HepG2 (cell line): ENCODE measurements around the gene TM9SF2. TPM values are rescaled to one million over a fixed set of nuclear protein-coding genes. Genes with fewer than 3 reads are reported as not detected.

Experiments
- ATAC-seq: fragments of 200-7000 bp; cut with Tn5 transposase; 3 replicates; pipeline ENCODE4 v1.9.1; 2020; ENCODE audit warnings: mild to moderate bottlenecking, moderate library complexity
- BruUV-seq: library from RNA; stranded (reverse); fragments of 400-500 nt; replicated peaks from 2 replicates; lab custom pipeline; 2021; lab: Mats Ljungman, UMichigan
- CTCF ChIA-PET: fragments of 300-600 bp; formaldehyde crosslinking; extraction: SDS; loops from one replicate; lab custom pipeline; 2021; ENCODE audit warnings: low total read pairs, inconsistent platforms, low intra/inter-chr PET ratio; lab: Yijun Ruan, JAX
- POLR2A ChIA-PET: fragments of 350-600 bp; sonication (Branson Sonifier 250); formaldehyde crosslinking; loops from one replicate; lab custom pipeline; 2020; ENCODE audit warnings: antibody characterized with exemption, inconsistent platforms; lab: Yijun Ruan, JAX
- DNase-seq: peaks from one replicate; pipeline ENCODE4 v3.0.0-alpha.2; 2015; ENCODE audit warnings: low spot score
- FAIRE-seq: peaks from 3 replicates; lab custom pipeline; 2011; peaks lifted over from hg19 to GRCh38; lab: Jason Lieb, UNC
- H2AFZ ChIP-seq: one replicate; pipeline ENCODE4 v1.6.1; 2011; ENCODE audit warnings: low read length, inconsistent platforms
- H3K27ac ChIP-seq: fragments of 300-600 bp; 3 replicates; pipeline ENCODE4 v1.8.0; 2011; ENCODE audit warnings: mixed run types, mild to moderate bottlenecking, mixed read lengths, low read length, inconsistent platforms; ENCODE audit not compliant: insufficient read depth; ENCODE audit errors: extremely low read length
- H3K27me3 ChIP-seq, 2 experiments: fragments of 200-600 bp in 1 of 2; 2 replicates in 1 of 2; 3 replicates in 1 of 2; pipeline versions ENCODE4 v1.6.0 to v1.8.0; 2011; ENCODE audit warnings: low read length in 2 of 2, mild to moderate bottlenecking in 2 of 2, moderate library complexity in 2 of 2, inconsistent platforms in 1 of 2; ENCODE audit not compliant: insufficient read depth in 2 of 2, control insufficient read depth in 1 of 2
- H3K36me3 ChIP-seq, 2 experiments: fragments of 200-600 bp in 1 of 2; replicated peaks in 1 of 2; 2 replicates in 1 of 2; 3 replicates in 1 of 2; pipeline versions ENCODE4 v1.5.1 to v1.8.0; 2011; ENCODE audit warnings: low read length in 2 of 2, inconsistent platforms in 1 of 2; ENCODE audit not compliant: insufficient read depth in 2 of 2, control insufficient read depth in 1 of 2
- H3K4me1 ChIP-seq: 2 replicates; pipeline ENCODE4 v1.5.1; 2012; ENCODE audit warnings: low read length, inconsistent platforms; ENCODE audit not compliant: insufficient read depth
- H3K4me2 ChIP-seq: 2 replicates; pipeline ENCODE4 v1.6.0; 2011; ENCODE audit warnings: low read depth, low read length, inconsistent platforms
- H3K4me3 ChIP-seq, 3 experiments: fragments of 200-600 bp in 1 of 3; sonication (generic), shearing (Covaris generic) in 1 of 3; replicated peaks in 1 of 3; 2 replicates each; pipeline ENCODE4 v1.5.1; 2011 to 2016; ENCODE audit warnings: low read length in 3 of 3, inconsistent platforms in 2 of 3, low read depth in 2 of 3, mild to moderate bottlenecking in 2 of 3, control low read depth in 1 of 3, mixed read lengths in 1 of 3; ENCODE audit not compliant: insufficient read depth in 1 of 3
- H3K79me2 ChIP-seq: one replicate; pipeline ENCODE4 v1.6.1; 2011; ENCODE audit warnings: low read length, inconsistent platforms; ENCODE audit not compliant: insufficient read depth
- H3K9ac ChIP-seq: 2 replicates; pipeline ENCODE4 v1.6.0; 2011; ENCODE audit warnings: mild to moderate bottlenecking, low read depth, low read length, inconsistent platforms; ENCODE audit not compliant: insufficient read depth
- H3K9me3 ChIP-seq: 2 replicates; pipeline ENCODE4 v1.5.1; 2012; ENCODE audit warnings: mild to moderate bottlenecking, low read length
- H4K20me1 ChIP-seq: 2 replicates; pipeline ENCODE4 v1.6.0; 2011; ENCODE audit warnings: inconsistent platforms, mild to moderate bottlenecking, low read length, moderate library complexity; ENCODE audit not compliant: insufficient read depth
- ATF7-NPFF ChIP-seq: sonication (generic); formaldehyde crosslinking; IDR thresholded peaks from 2 replicates; pipeline ENCODE4 v1.8.1; 2023; ENCODE audit warnings: mild to moderate bottlenecking, low read depth, missing genetic modification reagents, moderate library complexity
- BCLAF1 ChIP-seq: fragments of 450-650 bp; IDR thresholded peaks from 2 replicates; pipeline ENCODE4 v1.6.1; 2017; ENCODE audit warnings: mild to moderate bottlenecking
- CBX1 ChIP-seq: IDR thresholded peaks from one replicate; pipeline ENCODE4 v1.6.1; 2016; ENCODE audit warnings: antibody characterized with exemption, low read depth
- DMTF1 ChIP-seq: sonication (generic); formaldehyde crosslinking; IDR thresholded peaks from 2 replicates; pipeline ENCODE4 v1.4.0; 2020; ENCODE audit warnings: mild to moderate bottlenecking, missing genetic modification reagents
- JDP2 ChIP-seq: sonication (generic); formaldehyde crosslinking; IDR thresholded peaks from 2 replicates; pipeline ENCODE4 v1.8.1; 2022; ENCODE audit warnings: missing genetic modification reagents, borderline replicate concordance
- NFAT5 ChIP-seq: sonication (generic); formaldehyde crosslinking; IDR thresholded peaks from 2 replicates; pipeline ENCODE4 v1.4.0; 2020; ENCODE audit warnings: missing genetic modification reagents
- PRDM4 ChIP-seq: sonication (generic); formaldehyde crosslinking; IDR thresholded peaks from 2 replicates; pipeline ENCODE4 v1.9.0; 2021; ENCODE audit warnings: missing genetic modification reagents, borderline replicate concordance
- SNRNP70 ChIP-seq: fragments of 200-400 bp; formaldehyde crosslinking; IDR thresholded peaks from 2 replicates; pipeline ENCODE4 v1.6.1; 2017; ENCODE audit warnings: mild to moderate bottlenecking, low read depth, low read length, moderate library complexity
- U2AF1 ChIP-seq: fragments of 200-400 bp; formaldehyde crosslinking; optimal IDR thresholded peaks from 2 replicates; pipeline ENCODE3; 2017; ENCODE audit warnings: mild to moderate bottlenecking, low read depth, low read length
- ZNF275 ChIP-seq: sonication (generic); formaldehyde crosslinking; IDR thresholded peaks from 2 replicates; pipeline ENCODE4 v1.8.0; 2022; ENCODE audit warnings: missing genetic modification reagents, mild to moderate bottlenecking, inconsistent platforms, borderline replicate concordance
- WGBS: methylation state at CpG from one replicate; pipeline ENCODE4 v1.1.6; 2017; ENCODE audit warnings: low lambda C conversion rate; 5-methylcytosine and 5-hydroxymethylcytosine counted together
- in situ Hi-C: cut with HindIII; loops from 2 replicates; pipeline ENCODE4 v1.10.0; 2017; ENCODE audit warnings: low pct_unique_long_range_greater_than_20kb; ENCODE audit not compliant: extremely low pct_ligation_motif_present
- intact Hi-C: fragments of 100-400 bp; cut with micrococcal nuclease; formaldehyde crosslinking; loops from one replicate; pipeline ENCODE4 v1.10.0; 2022; ENCODE audit not compliant: unreplicated experiment
- polyA plus RNA-seq, 8 experiments: library from polyadenylated mRNA; depleted of rRNA in 3 of 8; stranded (reverse) in 7 of 8; unstranded in 1 of 8; fragments of >200 nt; fragmentation: Illumina TruSeq in 4 of 8; extraction: Trizol in 4 of 8; gene quantifications; 2 replicates each; pipeline versions ENCODE4 v1.2.1 to v1.2.3, GENCODE V29; 2011 to 2016; ENCODE audit warnings: low read depth in 4 of 8, missing spikeins in 1 of 8, mixed read lengths in 1 of 8; ENCODE audit not compliant: insufficient read depth in 1 of 8
- total RNA-seq, 5 experiments: library from RNA; depleted of rRNA; stranded (reverse); fragments of >200 nt; fragmentation: Illumina TruSeq; extraction: Trizol; gene quantifications; 2 replicates each; pipeline ENCODE4 v1.2.3, GENCODE V29; 2016; ENCODE audit warnings: low read depth in 1 of 5

The TM9SF2 gene
- total and polyA plus RNA-seq, 2 of the 13 experiments (the other 11 are each of a cell fraction or from before 2014, with no cell fraction given) = 94.1 to 123 TPM

GRCh38 chr13:99553033-99553432 lies 51.8 kb downstream of the TM9SF2 start:
- intact Hi-C loops = no loop called here
- POLR2A ChIA-PET = no interaction called here
- FAIRE-seq (no peak), DNase-seq (no peak), ATAC-seq (no peak)
- BruUV-seq = no TSS peak
- no peak overlapping the region for H2AFZ ChIP-seq
- H3K9ac ChIP-seq = no peak overlapping the region
- no peak overlapping the region for H3K4me2 ChIP-seq
- CTCF ChIA-PET = no interaction called here
- in situ Hi-C loops = no loop called here
- no peak overlapping the region for H3K4me3 ChIP-seq
- H4K20me1 ChIP-seq = no peaks in the 10 kb centered on the region
- H3K27ac ChIP-seq = no peak overlapping the region
- H3K4me1 ChIP-seq = peaks cover 27% of the 10 kb centered on the region
- no peaks in the 10 kb centered on the region for H3K79me2 ChIP-seq
- no peaks in the 10 kb centered on the region for H3K27me3 ChIP-seq
- WGBS = 92% methylated on average over 5 of the region's 5 CpGs
- peaks cover 5 to 47% of the 10 kb centered on the region in 2 experiments for H3K36me3 ChIP-seq
- H3K9me3 ChIP-seq = no peaks in the 10 kb centered on the region
- no peak for TF ChIP-seq DMTF1 (CRISPR knock-in tag)
- no peak for TF ChIP-seq NFAT5 (CRISPR knock-in tag)
- no peak for TF ChIP-seq SNRNP70
- TF ChIP-seq PRDM4 = no peak
- TF ChIP-seq ZNF275 (CRISPR knock-in tag) = no peak
- TF ChIP-seq ATF7-NPFF (CRISPR knock-in tag) = no peak
- no peak for TF ChIP-seq JDP2
- no peak for TF ChIP-seq U2AF1
- no peak for TF ChIP-seq CBX1
- TF ChIP-seq BCLAF1 = no peak
